CD4-positive, alpha-beta T cell (primary cell): ENCODE data around the gene FBXO28. TPM values are rescaled to one million over a fixed set of nuclear protein-coding genes. Genes with fewer than 3 reads are reported as not detected.

Experiments
- ATAC-seq: fragments of 200-7000 bp; cut with Tn5 transposase; one replicate; pipeline ENCODE4 v1.10.0; 2022; ENCODE audit warnings: mild to moderate bottlenecking; ENCODE audit not compliant: poor library complexity
- CTCF ChIA-PET: fragments of 350-600 bp; sonication (Branson Sonifier 250); formaldehyde crosslinking; loops from one replicate; lab custom pipeline; 2021; ENCODE audit warnings: antibody characterized with exemption, inconsistent platforms; lab: Charles Lee
- POLR2A ChIA-PET: fragments of 350-600 bp; sonication (Branson Sonifier 250); formaldehyde crosslinking; loops from one replicate; lab custom pipeline; 2021; ENCODE audit warnings: antibody characterized with exemption, inconsistent platforms; lab: Charles Lee
- DNase-seq, 14 experiments: peaks; one replicate each; pipeline ENCODE4 v3.0.0-alpha.2; 2013 to 2020; ENCODE audit warnings: mixed read lengths in 2 of 14
- H3K27ac ChIP-seq, 2 donors: one replicate each; pipeline versions ENCODE4 v1.5.1 to v1.7.0; 2013; ENCODE audit warnings: low read length in 2 of 2, low read depth in 1 of 2, mild to moderate bottlenecking in 1 of 2
- H3K27me3 ChIP-seq, 2 experiments: 1 replicate in 1 of 2; 2 replicates in 1 of 2; pipeline versions ENCODE4 v1.6.1 to v1.7.0; 2013; ENCODE audit warnings: low read length in 2 of 2, control low read depth in 1 of 2, mild to moderate bottlenecking in 1 of 2, moderate library complexity in 1 of 2; ENCODE audit not compliant: insufficient read depth in 2 of 2, control insufficient read depth in 1 of 2
- H3K36me3 ChIP-seq: one replicate; pipeline ENCODE4 v1.6.1; 2013; ENCODE audit warnings: low read length, control low read depth; ENCODE audit not compliant: insufficient read depth
- H3K4me1 ChIP-seq: one replicate; pipeline ENCODE4 v1.6.1; 2013; ENCODE audit warnings: low read length, control low read depth; ENCODE audit not compliant: insufficient read depth
- H3K4me3 ChIP-seq: one replicate; pipeline ENCODE4 v1.5.1; 2013; ENCODE audit warnings: mild to moderate bottlenecking, low read length, moderate library complexity
- H3K9me3 ChIP-seq, 2 experiments: 1 replicate in 1 of 2; 2 replicates in 1 of 2; pipeline versions ENCODE4 v1.6.1 to v1.7.0; 2013; ENCODE audit warnings: low read length in 2 of 2, mild to moderate bottlenecking in 2 of 2, control low read depth in 1 of 2, moderate library complexity in 1 of 2; ENCODE audit not compliant: control insufficient read depth in 1 of 2, insufficient read depth in 1 of 2
- H3K27ac Mint-ChIP-seq: one replicate; pipeline ENCODE4 v1.8.0; 2020; ENCODE audit warnings: mixed read lengths
- H3K27me3 Mint-ChIP-seq: one replicate; pipeline ENCODE4 v1.8.0; 2021; ENCODE audit warnings: mixed read lengths
- H3K36me3 Mint-ChIP-seq: one replicate; pipeline ENCODE4 v1.8.0; 2021; ENCODE audit warnings: low read depth, mixed read lengths
- H3K4me1 Mint-ChIP-seq: one replicate; pipeline ENCODE4 v1.8.0; 2021; ENCODE audit warnings: low read depth, mixed read lengths
- H3K4me3 Mint-ChIP-seq: one replicate; pipeline ENCODE4 v1.8.0; 2020; ENCODE audit warnings: mild to moderate bottlenecking, mixed read lengths
- H3K9me3 Mint-ChIP-seq: one replicate; pipeline ENCODE4 v1.8.0; 2020; ENCODE audit warnings: mixed read lengths
- CTCF ChIP-seq: fragments of 200-600 bp; IDR thresholded peaks from one replicate; pipeline ENCODE4 v1.8.0; 2022; ENCODE audit warnings: antibody characterized with exemption, mild to moderate bottlenecking
- intact Hi-C, 2 experiments: fragments of 100-400 bp; cut with DNase I in 1 of 2; cut with micrococcal nuclease in 1 of 2; formaldehyde crosslinking; loops; one replicate each; pipeline versions ENCODE4 v1.15.1 to v1.9.0; 2023 to 2025; cut with DNase I, micrococcal nuclease
- total RNA-seq, 174 experiments: library from RNA in 2 of 174; stranded (reverse) in 2 of 174; gene quantifications; one replicate each; pipeline ENCODE4 v1.2.3 and lab custom pipeline; 2021 to 2026

FBXO28 gene
- total RNA-seq, 2 experiments from 2014 or later = 32.5 to 37.1 TPM

DNA sequence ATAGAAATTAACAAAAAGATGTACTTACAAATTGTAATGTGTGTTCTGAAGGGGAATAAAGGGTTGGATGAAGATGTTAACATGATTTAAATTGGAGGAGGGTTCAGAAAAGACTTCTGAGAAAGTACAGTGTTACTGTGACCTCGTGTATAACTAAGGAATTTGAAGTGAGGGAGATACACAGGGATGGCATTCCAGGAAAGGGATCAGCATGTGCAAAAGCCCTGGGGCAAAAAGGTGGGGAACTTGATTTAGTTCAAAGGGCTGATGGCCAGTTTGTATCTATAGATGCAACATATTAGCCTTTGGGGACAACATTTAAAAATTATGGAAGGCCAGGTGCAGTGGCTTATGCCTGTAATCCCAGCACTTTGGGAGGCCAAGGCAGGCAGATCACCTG is 35.8 kb downstream of the FBXO28 start:
- POLR2A ChIA-PET = no interaction called here
- intact Hi-C loops = no loop called here
- ATAC-seq (no peak), DNase-seq (no peak)
- Histone ChIP-seq H3K27me3 (no peaks in the 10 kb centered on the region), H3K4me3 (no peak overlapping the region), H3K36me3 (peaks cover 11% of the 10 kb centered on the region), H3K4me1 (no peaks in the 10 kb centered on the region), H3K9me3 (no peaks in the 10 kb centered on the region), H3K27ac (no peak overlapping the region)
- peaks cover 15% of the 10 kb centered on the region for H3K4me1 Mint-ChIP-seq
- H3K36me3 Mint-ChIP-seq = peaks cover 47% of the 10 kb centered on the region
- TF ChIP-seq CTCF = no peak
- no peaks in the 10 kb centered on the region for H3K27me3 Mint-ChIP-seq
- no peak overlapping the region for H3K27ac Mint-ChIP-seq
- H3K4me3 Mint-ChIP-seq = no peak overlapping the region
- CTCF ChIA-PET = no interaction called here
- H3K9me3 Mint-ChIP-seq = no peaks in the 10 kb centered on the region

DNA sequence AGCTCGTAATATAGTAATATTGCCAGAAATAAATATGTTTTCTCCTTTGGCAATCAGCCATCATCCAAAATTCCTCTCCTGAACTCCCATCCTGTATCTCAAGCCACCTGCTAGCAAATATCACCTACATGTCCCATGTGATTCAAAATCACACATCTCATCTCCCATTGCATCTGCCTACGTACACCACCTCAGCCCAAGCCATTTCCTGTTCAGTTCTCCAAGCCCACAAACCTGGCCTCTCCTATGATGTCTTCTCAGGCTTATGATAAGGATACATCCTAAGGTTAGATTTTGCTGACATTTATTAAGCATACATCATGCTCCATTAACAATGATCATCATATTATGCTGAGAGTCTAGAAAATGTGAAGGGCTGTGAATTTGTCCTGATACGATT is 37.2 kb downstream of the FBXO28 start:
- H3K27me3 ChIP-seq = no peaks in the 10 kb centered on the region
- TF ChIP-seq CTCF = no peak
- POLR2A ChIA-PET = no interaction called here
- H3K27ac Mint-ChIP-seq = no peak overlapping the region
- no peak overlapping the region for H3K4me3 ChIP-seq
- no peak for ATAC-seq
- intact Hi-C loops = no loop called here
- DNase-seq = no peak
- no peaks in the 10 kb centered on the region for H3K9me3 ChIP-seq
- H3K9me3 Mint-ChIP-seq = no peaks in the 10 kb centered on the region
- H3K36me3 ChIP-seq = peaks cover 14% of the 10 kb centered on the region
- H3K36me3 Mint-ChIP-seq = peaks cover 50% of the 10 kb centered on the region
- no peak overlapping the region for H3K4me3 Mint-ChIP-seq
- H3K4me1 ChIP-seq = no peaks in the 10 kb centered on the region
- H3K27me3 Mint-ChIP-seq = no peaks in the 10 kb centered on the region
- no peak overlapping the region for H3K27ac ChIP-seq
- CTCF ChIA-PET = no interaction called here
- peaks cover 15% of the 10 kb centered on the region for H3K4me1 Mint-ChIP-seq

- Mint-ChIP-seq H3K27me3 (no peaks in the 10 kb centered on the region), H3K4me1 (peaks cover 2% of the 10 kb centered on the region), H3K36me3 (peaks cover 57% of the 10 kb centered on the region), H3K4me3 (no peak overlapping the region), H3K27ac (no peak overlapping the region), H3K9me3 (no peaks in the 10 kb centered on the region)
- intact Hi-C loops = no loop called here
- TF ChIP-seq CTCF = no peak
- H3K27me3 ChIP-seq = no peaks in the 10 kb centered on the region
- ChIA-PET POLR2A (no interaction called here), CTCF (no interaction called here)
- H3K4me1 ChIP-seq = no peaks in the 10 kb centered on the region
- no peak overlapping the region for H3K27ac ChIP-seq
- peaks cover 39% of the 10 kb centered on the region for H3K36me3 ChIP-seq
- H3K4me3 ChIP-seq = no peak overlapping the region
- no peaks in the 10 kb centered on the region for H3K9me3 ChIP-seq
- ATAC-seq (no peak), DNase-seq (no peak)
Measured at GRCh38 chr1:224157316-224157715, 43.4 kb downstream of the FBXO28 start.
